Thyroid gland (tissue), 4 donors: ENCODE results near the gene NAV2. TPM values are rescaled to one million over a fixed set of nuclear protein-coding genes. Genes with fewer than 3 reads are reported as not detected.
A peak's percentile ranks its signal among the peaks of the same experiment; 100 is the strongest.

Experiments used
- DNase-seq, 2 donors: peaks; one replicate each; pipeline ENCODE4 v3.0.0-alpha.2; 2019
- H3K27ac ChIP-seq, 3 donors: fragments of 200-600 bp; sonication (generic); 1 replicate in 2 of 3; 2 replicates in 1 of 3; pipeline ENCODE4 v1.5.1; 2016 to 2019; ENCODE audit warnings: mild to moderate bottlenecking in 1 of 3, moderate library complexity in 1 of 3
- H3K27me3 ChIP-seq: fragments of 200-600 bp; sonication (generic); one replicate; pipeline ENCODE4 v1.5.1; 2019
- H3K36me3 ChIP-seq, 2 donors: fragments of 200-600 bp; sonication (generic); one replicate each; pipeline ENCODE4 v1.5.1; 2016 to 2019
- H3K4me1 ChIP-seq, 2 donors: fragments of 200-600 bp; sonication (generic); one replicate each; pipeline ENCODE4 v1.5.1; 2017 to 2019
- H3K4me3 ChIP-seq, 3 donors: fragments of 200-600 bp; sonication (generic); replicated peaks in 1 of 3; 1 replicate in 2 of 3; 2 replicates in 1 of 3; pipeline ENCODE4 v1.5.1; 2016; ENCODE audit warnings: mild to moderate bottlenecking in 1 of 3
- H3K9me3 ChIP-seq: fragments of 200-600 bp; sonication (generic); one replicate; pipeline ENCODE4 v1.5.1; 2017
- CTCF ChIP-seq, 6 experiments: fragments of 200-600 bp in 3 of 6; fragments of 450-650 bp in 3 of 6; sonication (generic) in 3 of 6; IDR thresholded peaks; one replicate each; pipeline ENCODE4 v1.5.1; 2016 to 2019; ENCODE audit warnings: antibody characterized with exemption in 6 of 6, mild to moderate bottlenecking in 2 of 6, inconsistent platforms in 1 of 6, moderate library complexity in 1 of 6
- POLR2A ChIP-seq, 2 donors: fragments of 450-650 bp; IDR thresholded peaks; one replicate each; pipeline ENCODE4 v1.6.1; 2017; ENCODE audit warnings: antibody characterized with exemption in 2 of 2, mild to moderate bottlenecking in 2 of 2, moderate library complexity in 1 of 2
- WGBS, 2 donors: methylation state at CpG; one replicate each; pipeline ENCODE4 v1.1.5; 2017; 5-methylcytosine and 5-hydroxymethylcytosine counted together
- intact Hi-C: fragments of 100-400 bp; cut with DNase I; formaldehyde crosslinking; loops from one replicate; pipeline ENCODE4 v1.15.1; 2023
- total RNA-seq, 4 donors: library from RNA; depleted of rRNA; stranded (reverse); fragments of >200 nt; gene quantifications; one replicate each; pipeline ENCODE4 v1.2.3, GENCODE V29; 2016

NAV2 gene
- total RNA-seq, 4 donors from 2014 or later: 34.8 to 88.6 (median 54.5) TPM

GRCh38 chr11:20008190-20008870 is 295.7 kb downstream of the NAV2 start:
- H3K4me1 ChIP-seq: peaks cover 15 to 37% of the 10 kb centered on the region in 2 donors
- H3K36me3 ChIP-seq: no peaks in the 10 kb centered on the region

DNA sequence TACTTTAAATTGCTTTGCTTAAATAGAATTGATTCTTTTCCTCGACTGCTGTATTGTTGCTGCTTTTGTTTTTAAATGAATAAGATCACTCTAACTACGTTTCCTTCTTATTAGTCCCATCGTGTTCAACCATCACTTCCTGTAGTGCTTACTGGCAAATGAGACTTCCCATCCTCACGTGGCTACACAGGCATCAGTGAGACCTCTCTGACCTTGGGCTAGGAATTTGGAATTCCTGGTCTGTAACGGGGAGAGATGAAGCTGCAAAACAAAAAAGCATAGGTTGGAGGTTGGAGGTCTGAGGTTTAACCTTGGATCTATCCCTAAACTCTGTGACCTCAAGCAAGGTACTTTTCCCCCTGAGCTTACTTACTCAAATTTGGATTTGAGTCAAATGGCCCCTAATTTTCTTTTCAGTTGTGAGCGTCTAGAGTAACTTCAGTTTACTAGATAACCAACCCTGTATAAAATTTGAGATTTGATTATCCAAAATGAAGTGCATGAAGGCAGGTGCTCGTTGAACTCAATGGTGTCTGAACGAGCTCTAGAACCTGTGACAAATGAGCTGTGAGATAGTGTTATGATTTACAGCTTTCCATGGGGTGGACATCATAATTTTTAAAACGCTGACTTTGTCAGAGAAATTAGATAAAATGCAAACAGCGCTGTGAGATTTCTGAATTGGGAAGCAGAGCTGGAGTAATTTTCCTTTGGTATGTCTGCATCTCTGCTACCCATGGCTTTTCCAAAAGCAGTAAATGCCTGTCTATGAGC is 296.4 kb downstream of the NAV2 start:
- TF ChIP-seq POLR2A (IDR thresholded peaks at IDR 0.05): no peak
- TF ChIP-seq CTCF (IDR thresholded peaks at IDR 0.05): no peak
- H3K9me3 ChIP-seq: no peaks in the 10 kb centered on the region
- H3K4me1 ChIP-seq: peaks cover 15 to 39% of the 10 kb centered on the region in 2 donors
- WGBS, 2 donors: 50 to 52% methylated on average over 10 of the region's 10 CpGs
- H3K4me3 ChIP-seq: no peak overlapping the region
- H3K27me3 ChIP-seq: no peaks in the 10 kb centered on the region
- peak in 1 of 2 donors; percentile 19 for DNase-seq
- intact Hi-C loops: no loop called here
- peak overlapping the region; percentile 40 to 67 (median 65) for H3K27ac ChIP-seq
- H3K36me3 ChIP-seq: no peaks in the 10 kb centered on the region

More at GRCh38 chr11:20008190-20008870, 295.7 kb downstream of the NAV2 start:
- TF ChIP-seq CTCF (IDR thresholded peaks at IDR 0.05): no peak
- TF ChIP-seq POLR2A (IDR thresholded peaks at IDR 0.05): no peak
- Histone ChIP-seq H3K4me3 (no peak overlapping the region), H3K9me3 (no peaks in the 10 kb centered on the region), H3K27me3 (no peaks in the 10 kb centered on the region), H3K27ac (peak overlapping the region; percentile 65 to 78 (median 67))
- WGBS, 2 donors: 65 to 71% methylated on average over 6 of the region's 6 CpGs
- intact Hi-C loops: no loop called here
- peak; percentile 28 to 49 for DNase-seq

- Histone ChIP-seq H3K36me3 (no peaks in the 10 kb centered on the region), H3K27me3 (no peaks in the 10 kb centered on the region), H3K9me3 (no peaks in the 10 kb centered on the region), H3K27ac (peak overlapping the region in 1 of 3 donors; percentile 65), H3K4me1 (peaks cover 15 to 39% of the 10 kb centered on the region in 2 donors), H3K4me3 (no peak overlapping the region)
- intact Hi-C loops: no loop called here
- no peak for DNase-seq
- 90 to 92% methylated on average over 8 of the region's 8 CpGs for WGBS, 2 donors
- TF ChIP-seq CTCF (IDR thresholded peaks at IDR 0.05) (no peak), POLR2A (IDR thresholded peaks at IDR 0.05) (no peak)
Observed at GRCh38 chr11:20010156-20010850, 297.7 kb downstream of the NAV2 start.

DNA sequence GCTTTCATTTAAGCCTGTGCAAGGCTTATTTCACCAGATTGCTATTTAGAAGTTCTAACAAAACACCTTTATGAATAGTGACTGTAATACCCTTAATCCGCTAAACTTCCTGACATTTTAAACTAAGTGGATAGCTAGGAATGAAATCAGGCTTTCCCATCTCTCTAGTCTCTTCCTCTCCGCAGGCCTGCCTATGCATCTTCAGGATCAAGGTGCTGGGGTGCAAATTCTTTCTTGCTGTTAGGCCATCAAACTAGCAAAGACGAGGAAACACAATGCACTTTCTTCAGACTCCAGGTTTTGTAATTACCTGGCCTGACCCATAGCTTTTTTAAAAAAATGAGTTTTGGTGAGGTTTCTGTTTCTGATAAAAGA is 298.2 kb downstream of the NAV2 start:
- intact Hi-C loops: no loop called here
- no peaks in the 10 kb centered on the region for H3K36me3 ChIP-seq
- H3K4me3 ChIP-seq: no peak overlapping the region
- peaks cover 15 to 39% of the 10 kb centered on the region in 2 donors for H3K4me1 ChIP-seq
- H3K27ac ChIP-seq: no peak overlapping the region
- H3K27me3 ChIP-seq: no peaks in the 10 kb centered on the region
- no peaks in the 10 kb centered on the region for H3K9me3 ChIP-seq
- whole genome bisulfite sequencing, 2 donors: 95 to 98% methylated on average over 3 of the region's 3 CpGs
- TF ChIP-seq CTCF (IDR thresholded peaks at IDR 0.05) (no peak), POLR2A (IDR thresholded peaks at IDR 0.05) (no peak)
- no peak for DNase-seq
